Measurements from ENCODE around the gene ACTL8. TPM values are rescaled to one million over a fixed set of nuclear protein-coding genes. Genes with fewer than 3 reads are reported as not detected.

ACTL8 gene
- total RNA-seq, 1 experiment from 2014 or later, result 0.69 TPM

- TF ChIP-seq CTCF (IDR thresholded peaks at IDR 0.05 in 2 of 3, conservative IDR thresholded peaks at IDR 0.05 in 1 of 3; ENCODE audit: borderline replicate concordance in 1 of 3, insufficient read depth in 1 of 3, low read depth in 2 of 3, low read length in 2 of 3), result no peak
- TF ChIP-seq ZBTB33 (IDR thresholded peaks at IDR 0.05; ENCODE audit: extremely low read depth, insufficient replicate concordance, low read length), result no peak
- TF ChIP-seq POLR2AphosphoS5 (IDR thresholded peaks at IDR 0.05; ENCODE audit: low read depth, low read length), result no peak
Observed at GRCh38 chr1:17851056-17851455, 95.9 kb downstream of the ACTL8 start (continued).

GRCh38 chr1:17852383-17852782 is 97.2 kb downstream of the ACTL8 start:
- no peaks in the 10 kb centered on the region for H3K9me2 ChIP-seq (ENCODE audit: insufficient read depth)
- no peaks in the 10 kb centered on the region for H3K36me3 ChIP-seq (ENCODE audit: control insufficient read depth in 1 of 2, insufficient read depth in 2 of 2, low read length in 2 of 2)
- ChIA-PET POLR2A (no interaction called here), RAD21 (ENCODE audit: low non-redundant PET in 1 of 2, low total read pairs in 2 of 2, uncharacterized antibody in 2 of 2, unreplicated experiment in 2 of 2) (no interaction called here), CTCF (no interaction called here)
- H3K27ac ChIP-seq (ENCODE audit: low read depth, low read length), result no peak overlapping the region
- no peaks in the 10 kb centered on the region for H4K20me1 ChIP-seq (ENCODE audit: insufficient read depth)
- H3K27me3 ChIP-seq (ENCODE audit: insufficient read depth, low read length), result no peaks in the 10 kb centered on the region
- H3K4me1 ChIP-seq (ENCODE audit: control insufficient read depth in 1 of 2, insufficient read depth in 2 of 2, low read length in 2 of 2), result no peaks in the 10 kb centered on the region
- DNase-seq (ENCODE audit: low read depth, low spot score), result no peak
- BruUV-seq (replicated peaks), result no TSS peak
- H3K4me2 ChIP-seq (ENCODE audit: low read length), result no peak overlapping the region
- H2AFZ ChIP-seq (ENCODE audit: low read depth, low read length, poor library complexity, severe bottlenecking), result no peak overlapping the region
- H3K9me3 ChIP-seq (ENCODE audit: control insufficient read depth in 1 of 2, insufficient read depth in 1 of 2, low read depth in 1 of 2, low read length in 2 of 2), result no peaks in the 10 kb centered on the region
- H3K4me3 ChIP-seq (replicated peaks in 1 of 2; ENCODE audit: low read depth in 1 of 2, low read length in 2 of 2), result no peak overlapping the region
- ATAC-seq, result no peak
- intact Hi-C loops (cut with micrococcal nuclease), result no loop called here
- H3K79me2 ChIP-seq (ENCODE audit: insufficient read depth, low read length), result no peaks in the 10 kb centered on the region
- H3K9ac ChIP-seq (ENCODE audit: low read length), result no peak overlapping the region
- TF ChIP-seq ELF1 (IDR thresholded peaks at IDR 0.05; ENCODE audit: borderline replicate concordance, low read depth) (no peak), SIN3A (IDR thresholded peaks at IDR 0.05; ENCODE audit: low read depth) (no peak), JUND (IDR thresholded peaks at IDR 0.05) (no peak), ZFX (IDR thresholded peaks at IDR 0.05) (no peak), CEBPB (IDR thresholded peaks at IDR 0.05; ENCODE audit: low read depth) (no peak), CTCF (IDR thresholded peaks at IDR 0.05 in 2 of 3, conservative IDR thresholded peaks at IDR 0.05 in 1 of 3; ENCODE audit: borderline replicate concordance in 1 of 3, insufficient read depth in 1 of 3, low read depth in 2 of 3, low read length in 2 of 3) (no peak), SP1 (IDR thresholded peaks at IDR 0.05; ENCODE audit: low read depth) (no peak), RAD21 (IDR thresholded peaks at IDR 0.05; ENCODE audit: low read depth) (no peak), EGR1 (IDR thresholded peaks at IDR 0.05; ENCODE audit: low read depth) (no peak), ZNF274 (IDR thresholded peaks at IDR 0.05; ENCODE audit: low read depth, low read length) (no peak), YY1 (IDR thresholded peaks at IDR 0.05; ENCODE audit: extremely low read depth, insufficient replicate concordance, low read depth, low read length) (no peak), ZBTB33 (IDR thresholded peaks at IDR 0.05; ENCODE audit: extremely low read depth, insufficient replicate concordance, low read length) (no peak), FOSL1 (IDR thresholded peaks at IDR 0.05; ENCODE audit: low read depth) (no peak), TCF7L2 (IDR thresholded peaks at IDR 0.05; ENCODE audit: borderline replicate concordance, extremely low read depth, insufficient read depth, insufficient read length) (no peak), POLR2A (IDR thresholded peaks at IDR 0.05; ENCODE audit: borderline replicate concordance, extremely low read depth, insufficient read depth, insufficient read length) (no peak), EZH2phosphoT487 (IDR thresholded peaks at IDR 0.05; ENCODE audit: borderline replicate concordance) (no peak)
